Pons (tissue), 1 donor: ENCODE data around the gene B3GNT5.
A peak's percentile ranks its signal among the peaks of the same experiment; 100 is the strongest.

Experiments used
- DNase-seq: peaks from one replicate; pipeline ENCODE4 v3.0.0-alpha.2; 2016; ENCODE audit warnings: low spot score

B3GNT5 gene, protein sequence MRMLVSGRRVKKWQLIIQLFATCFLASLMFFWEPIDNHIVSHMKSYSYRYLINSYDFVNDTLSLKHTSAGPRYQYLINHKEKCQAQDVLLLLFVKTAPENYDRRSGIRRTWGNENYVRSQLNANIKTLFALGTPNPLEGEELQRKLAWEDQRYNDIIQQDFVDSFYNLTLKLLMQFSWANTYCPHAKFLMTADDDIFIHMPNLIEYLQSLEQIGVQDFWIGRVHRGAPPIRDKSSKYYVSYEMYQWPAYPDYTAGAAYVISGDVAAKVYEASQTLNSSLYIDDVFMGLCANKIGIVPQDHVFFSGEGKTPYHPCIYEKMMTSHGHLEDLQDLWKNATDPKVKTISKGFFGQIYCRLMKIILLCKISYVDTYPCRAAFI

DNA sequence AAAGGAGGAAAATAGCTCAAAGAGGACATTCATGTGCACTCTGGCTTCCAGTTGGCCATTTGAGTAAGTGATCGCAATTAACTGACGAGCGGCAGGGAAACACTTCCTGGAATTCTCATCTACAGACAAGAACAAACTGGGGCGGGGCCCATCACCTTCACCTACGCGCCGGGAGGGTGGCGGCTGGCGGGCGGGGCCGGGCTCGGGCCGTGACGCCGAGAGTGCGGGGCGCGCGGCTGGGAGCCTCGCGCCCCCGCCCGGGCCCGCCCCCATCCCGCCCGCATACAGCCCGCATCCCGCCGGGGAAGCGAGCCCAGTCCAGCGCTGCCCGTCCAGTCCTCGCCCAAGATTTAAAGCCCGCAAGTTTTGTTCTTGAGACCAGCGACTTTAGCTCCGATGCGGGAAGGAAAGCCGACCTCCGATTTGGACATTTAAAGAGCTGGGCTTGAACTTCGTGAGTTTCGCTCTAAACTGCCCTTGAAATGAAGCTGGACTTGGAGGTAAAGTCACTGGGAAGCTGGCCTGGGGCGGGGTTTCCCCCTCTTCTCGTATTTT is at the start of gene B3GNT5:
Gene B3GNT5 (plus strand): TSS at position 281 of the 555 bp plus-strand sequence. CDS start 16,546 bp downstream, outside the sequence.
- no peak for DNase-seq

DNA sequence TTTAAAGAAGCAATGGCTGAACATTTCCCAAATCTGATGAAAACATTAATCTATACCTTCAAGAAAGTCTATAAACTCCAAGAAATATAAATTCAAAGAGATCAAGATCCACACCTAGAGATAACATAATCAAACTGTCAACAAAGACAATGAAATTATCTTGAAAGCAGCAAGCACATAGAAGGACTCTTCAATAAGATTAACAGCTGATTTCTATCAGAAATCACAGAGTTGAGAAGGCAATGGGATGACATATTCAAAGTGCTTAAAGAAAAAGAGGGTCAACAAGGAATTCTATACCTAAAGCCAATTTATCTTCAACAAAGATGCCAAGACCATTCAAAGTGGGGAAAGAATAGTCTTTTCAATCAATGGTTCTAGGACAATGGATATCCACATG is 49.4 kb upstream of the B3GNT5 start:
- DNase-seq: no peak

DNA sequence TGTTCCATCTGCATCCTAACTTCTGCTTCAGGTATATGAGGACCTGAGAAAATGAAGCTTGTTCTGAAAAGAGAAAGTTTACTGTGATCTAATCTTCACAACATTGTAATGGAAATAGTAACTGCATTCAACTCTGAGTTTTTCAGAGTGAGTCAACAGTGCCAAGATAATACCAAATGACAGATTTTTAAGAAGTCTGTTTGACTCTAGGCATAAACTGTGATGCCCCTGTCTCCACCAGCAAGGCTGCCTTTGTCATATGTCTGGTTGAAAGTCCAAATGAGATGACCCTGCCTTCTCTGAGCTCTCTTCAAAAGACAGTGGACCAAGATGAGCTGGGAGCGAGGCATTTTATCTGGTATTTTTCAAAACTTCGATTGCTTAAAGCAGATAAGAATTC is 44.8 kb upstream of the B3GNT5 start:
- no peak for DNase-seq

DNA sequence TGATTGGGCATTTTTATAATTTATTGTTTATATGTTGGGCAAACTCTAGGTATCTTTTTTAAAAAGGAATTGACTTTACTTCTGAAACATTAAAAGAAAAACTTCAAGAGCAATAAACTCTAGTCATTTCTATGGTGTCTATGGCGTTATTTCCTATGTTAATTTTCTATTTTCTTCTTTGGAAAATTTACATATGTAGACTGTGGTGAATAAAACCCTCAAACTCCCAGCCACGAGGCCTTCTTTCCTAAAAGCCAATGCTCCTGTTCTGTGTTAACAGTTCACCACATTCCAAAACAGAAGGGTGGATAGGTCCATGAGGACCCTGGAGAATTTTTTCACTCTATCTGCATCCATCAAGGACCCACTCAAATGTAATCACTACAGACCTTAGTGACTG is 44.3 kb upstream of the B3GNT5 start:
- no peak for DNase-seq

DNA sequence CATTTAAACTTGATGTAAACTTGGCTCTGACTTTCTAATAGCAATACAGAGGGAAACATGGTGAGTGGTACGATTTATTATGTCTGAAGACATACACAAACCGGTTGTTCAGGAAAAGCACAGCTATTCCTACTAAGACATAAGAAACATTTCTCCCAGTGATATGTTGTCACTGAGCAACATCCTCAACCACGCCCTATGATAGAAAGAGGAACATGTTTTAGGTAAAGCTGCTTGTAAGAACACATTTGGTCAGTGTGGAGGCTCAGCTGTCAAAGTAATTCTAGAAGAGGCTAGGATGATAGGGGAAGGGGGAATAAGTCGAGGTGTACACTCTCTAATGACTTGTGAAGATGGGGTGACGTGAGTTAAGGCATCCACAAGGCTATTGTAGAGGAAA is 42.7 kb upstream of the B3GNT5 start:
- DNase-seq: peak; percentile 39

DNA sequence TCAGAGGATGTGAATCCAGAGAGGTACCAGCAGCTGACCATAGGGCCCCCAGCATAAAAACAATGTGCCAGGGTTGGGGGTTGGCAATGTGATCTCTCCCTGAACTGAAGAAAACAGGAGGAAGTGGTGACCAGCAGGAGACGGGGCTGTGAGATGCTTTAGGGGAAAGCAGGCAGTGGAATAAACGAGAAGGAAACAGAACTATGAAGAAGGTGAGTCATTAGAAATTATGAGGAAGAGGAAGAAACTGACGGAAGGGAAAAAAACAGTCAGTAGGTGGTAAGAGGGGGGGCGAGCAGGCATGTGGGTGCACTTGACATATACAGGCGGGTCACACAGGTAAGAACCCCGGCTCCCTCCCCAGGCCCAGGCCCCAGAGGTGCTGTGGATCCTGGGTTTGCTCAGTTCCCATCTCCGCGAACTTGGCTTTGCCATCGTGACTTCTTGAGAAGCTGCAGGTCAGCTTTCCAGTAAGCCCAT is 42.2 kb upstream of the B3GNT5 start:
- peak; percentile 78 for DNase-seq

DNA sequence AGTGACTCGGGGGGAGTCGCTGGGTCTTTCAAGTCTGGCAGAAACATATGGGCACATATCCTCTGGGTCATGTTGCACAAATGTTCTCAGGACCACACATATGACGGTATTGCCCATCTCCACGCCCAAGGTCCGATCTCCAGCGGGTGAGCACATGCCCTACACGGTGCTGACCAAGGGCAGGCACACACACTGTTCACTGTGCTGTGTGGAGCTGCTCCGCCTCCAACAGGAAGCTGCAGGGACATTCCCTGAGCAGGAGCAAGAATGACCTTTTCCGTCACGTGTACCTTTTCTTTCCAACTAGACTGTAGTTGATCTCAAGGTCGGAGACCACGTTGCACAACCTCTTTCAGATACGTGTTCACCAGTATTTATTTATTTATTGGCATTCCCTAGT is 41.7 kb upstream of the B3GNT5 start:
- DNase-seq: peak; percentile 30

DNA sequence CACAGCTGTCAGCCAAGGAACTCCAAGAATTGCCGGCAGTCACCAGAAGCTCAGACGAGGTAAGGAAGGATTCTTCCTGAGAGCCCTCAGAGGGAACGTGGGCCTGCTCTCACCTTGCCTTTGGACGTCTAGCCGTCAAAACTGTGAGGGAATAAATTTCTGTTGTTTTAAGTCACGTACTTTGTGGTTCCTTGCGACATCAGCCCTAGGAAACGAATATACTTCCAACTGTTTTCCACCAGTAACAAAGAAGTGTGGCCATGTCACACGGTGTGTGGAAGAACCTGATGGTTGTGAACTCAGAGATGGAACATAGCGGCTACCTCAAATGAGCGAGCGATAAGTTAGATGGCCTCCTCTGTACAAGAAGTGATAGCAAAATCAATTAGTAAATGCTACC is 41.0 kb upstream of the B3GNT5 start:
- no peak for DNase-seq

DNA sequence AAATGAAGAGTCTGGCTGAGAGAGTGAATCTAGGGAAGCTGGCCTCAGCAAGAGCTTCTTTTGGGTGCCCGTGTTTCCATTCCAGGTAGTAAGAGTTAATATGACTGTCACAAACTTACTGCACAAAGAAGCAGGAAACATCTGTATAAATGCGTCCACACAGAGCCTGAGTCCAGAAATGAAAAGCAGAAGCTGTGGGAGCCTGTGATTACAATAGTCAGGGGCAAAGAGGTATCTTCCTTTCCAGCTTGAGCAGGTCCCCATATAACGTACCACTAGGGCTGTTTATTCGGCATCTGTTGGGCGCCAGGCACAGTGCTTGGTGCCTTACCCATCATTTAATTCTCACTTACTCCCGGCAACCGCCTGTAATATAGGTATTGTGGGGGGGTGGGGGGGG is 40.5 kb upstream of the B3GNT5 start:
- DNase-seq: peak; percentile 85

DNA sequence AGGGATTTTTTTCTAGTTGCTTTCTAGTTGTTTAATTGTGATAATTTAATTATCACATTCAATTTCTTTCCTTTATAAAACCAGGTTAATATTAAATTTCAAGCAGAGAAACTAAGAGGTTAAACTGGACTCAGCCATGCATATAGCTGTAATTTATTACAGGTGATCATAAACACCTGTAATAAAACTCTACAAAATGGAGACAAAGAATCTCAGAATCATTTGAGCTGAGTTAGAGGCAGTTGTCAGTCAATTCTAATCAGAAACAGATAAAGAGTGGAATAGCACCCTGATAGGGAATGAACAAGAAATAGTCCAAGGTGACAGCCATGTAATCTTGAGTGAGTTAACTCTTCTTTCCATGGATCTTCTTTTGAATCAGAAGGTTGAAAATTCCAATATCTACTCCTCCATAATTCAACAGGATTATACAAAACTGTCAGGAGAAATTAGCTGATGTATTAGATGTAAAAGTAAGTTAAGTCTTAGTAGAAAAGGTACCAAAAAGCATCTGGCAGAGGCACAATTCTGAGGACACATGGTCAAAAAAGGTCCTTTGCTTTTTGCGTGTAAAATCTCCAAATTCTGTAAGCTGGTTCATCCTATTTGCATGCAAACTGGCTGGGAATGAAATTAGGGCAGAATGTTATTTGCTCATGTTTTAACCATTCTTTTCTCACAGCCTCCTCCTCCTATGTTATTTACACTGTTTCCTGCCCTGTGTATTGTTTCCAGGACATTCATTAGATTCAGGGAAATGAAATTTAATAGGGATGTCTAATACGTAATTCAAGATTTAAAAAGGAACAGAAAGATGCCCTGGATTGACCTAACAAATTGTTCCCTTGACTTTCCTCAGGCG is 39.4 kb upstream of the B3GNT5 start:
- DNase-seq: no peak

DNA sequence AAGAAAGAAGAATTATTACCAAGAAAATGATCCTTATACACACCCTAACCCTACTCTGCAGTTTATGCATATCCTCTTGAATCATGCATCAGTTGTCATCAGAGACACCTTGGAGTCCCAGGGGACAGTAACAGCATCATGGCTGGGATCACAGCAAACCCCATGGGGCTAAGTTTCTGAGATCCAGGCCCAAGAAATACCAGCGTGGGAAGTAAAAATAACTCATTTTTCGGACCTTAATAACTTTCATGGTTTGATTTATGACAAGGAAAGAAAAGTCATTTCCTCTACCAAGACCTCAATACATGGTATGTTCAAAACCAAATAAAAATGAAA is 38.8 kb upstream of the B3GNT5 start:
- no peak for DNase-seq

DNA sequence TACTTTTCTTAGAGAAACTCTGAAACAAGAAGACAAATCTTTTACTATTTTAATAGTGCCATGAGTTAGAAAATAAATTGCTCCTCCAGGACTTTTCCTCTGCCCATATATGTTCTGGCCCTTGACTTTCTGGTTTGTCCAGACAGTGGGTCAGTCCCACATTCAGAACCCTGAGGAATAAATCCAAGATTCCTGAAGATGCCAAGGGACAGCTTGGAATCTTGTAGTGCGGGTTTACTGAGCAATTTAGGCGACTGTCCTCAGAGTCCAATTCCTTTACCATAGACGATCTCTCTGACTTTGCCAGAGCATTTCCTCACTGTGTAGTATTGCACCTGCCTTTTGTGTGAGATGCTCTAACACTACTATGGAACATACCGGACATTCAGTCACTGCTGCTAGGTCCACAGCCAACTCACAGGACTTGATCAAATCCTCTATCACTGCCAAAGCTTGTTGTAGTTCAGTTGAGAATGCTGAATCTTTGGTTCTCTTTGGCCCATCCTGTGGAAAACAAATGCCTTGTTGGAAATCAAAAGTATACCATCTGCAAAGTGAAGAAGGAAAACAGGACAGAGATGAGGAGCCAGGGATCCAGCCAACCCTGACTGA is 37.4 kb upstream of the B3GNT5 start:
- DNase-seq: no peak

DNA sequence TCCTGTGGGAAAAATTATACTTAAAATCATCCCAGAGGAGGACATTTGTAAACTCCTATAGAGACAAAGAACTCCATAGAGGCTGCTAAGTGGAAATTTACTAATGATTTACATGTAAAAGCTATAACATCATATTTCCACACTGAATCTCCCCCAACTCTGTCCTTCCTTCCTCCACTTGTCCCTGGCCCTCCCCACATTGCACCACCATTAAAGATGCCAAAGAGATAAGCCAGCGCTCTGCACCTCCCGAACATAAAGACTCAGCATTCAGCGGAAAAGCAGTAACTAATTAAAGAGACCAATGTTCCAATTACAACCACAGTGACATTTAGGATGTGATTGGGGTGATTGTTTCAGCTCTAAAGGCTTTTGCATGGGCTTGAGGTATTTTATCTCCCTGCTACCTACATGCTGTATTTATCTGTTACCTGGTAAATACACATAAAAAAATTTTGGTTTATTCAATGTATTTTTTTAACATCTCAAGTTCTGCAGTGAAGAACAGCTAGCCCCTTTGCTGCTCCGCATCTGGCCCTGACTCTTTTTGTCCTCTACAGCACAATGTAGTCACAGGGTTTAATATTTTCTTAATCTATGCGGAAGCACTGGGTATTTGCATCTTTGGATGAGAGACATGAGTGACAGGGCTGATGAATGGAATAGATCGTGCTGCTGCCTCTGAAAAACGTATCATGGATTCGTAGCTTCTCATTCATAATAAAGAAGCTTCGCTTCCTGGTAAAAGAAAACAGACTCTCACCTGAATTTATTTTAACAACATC is 35.3 kb upstream of the B3GNT5 start:
- no peak for DNase-seq

DNA sequence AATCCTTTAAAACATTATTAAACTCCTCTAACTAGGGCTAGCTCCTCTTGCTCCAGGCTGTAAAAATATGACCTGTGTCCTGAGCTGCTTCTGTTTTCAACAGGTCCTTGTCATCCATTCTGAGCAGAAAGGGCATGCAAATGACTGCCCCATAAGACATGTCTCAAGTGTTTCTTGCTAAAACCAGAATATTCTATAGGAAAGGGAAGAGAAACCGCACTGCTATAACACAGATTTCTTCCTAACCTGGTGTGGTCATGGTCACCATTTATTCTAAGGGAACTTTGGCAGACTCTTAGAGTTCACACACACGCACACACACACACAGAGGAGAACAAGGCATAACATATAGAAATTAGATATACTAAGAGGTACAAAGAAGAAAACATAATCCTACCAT is 34.2 kb upstream of the B3GNT5 start:
- DNase-seq: peak; percentile 37

DNA sequence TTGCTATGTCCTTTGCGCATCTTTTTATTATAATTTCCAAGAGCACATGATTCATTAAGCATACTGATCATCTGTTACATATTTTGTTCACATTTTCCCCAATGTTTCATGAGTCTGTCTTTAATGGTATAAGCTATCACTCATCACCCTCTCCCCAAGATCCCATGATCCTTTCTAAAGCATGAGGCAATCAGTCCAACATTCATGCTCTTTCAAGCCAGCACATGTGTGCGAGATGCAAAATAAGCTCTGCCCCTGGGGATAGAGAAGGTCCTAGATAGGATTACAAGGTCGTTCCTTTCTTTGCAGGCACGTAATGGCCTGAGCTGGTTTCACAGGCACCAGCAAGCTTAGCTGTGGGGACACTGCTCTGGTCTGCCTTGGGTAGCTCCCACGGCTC is 32.2 kb upstream of the B3GNT5 start:
- DNase-seq: no peak

DNA sequence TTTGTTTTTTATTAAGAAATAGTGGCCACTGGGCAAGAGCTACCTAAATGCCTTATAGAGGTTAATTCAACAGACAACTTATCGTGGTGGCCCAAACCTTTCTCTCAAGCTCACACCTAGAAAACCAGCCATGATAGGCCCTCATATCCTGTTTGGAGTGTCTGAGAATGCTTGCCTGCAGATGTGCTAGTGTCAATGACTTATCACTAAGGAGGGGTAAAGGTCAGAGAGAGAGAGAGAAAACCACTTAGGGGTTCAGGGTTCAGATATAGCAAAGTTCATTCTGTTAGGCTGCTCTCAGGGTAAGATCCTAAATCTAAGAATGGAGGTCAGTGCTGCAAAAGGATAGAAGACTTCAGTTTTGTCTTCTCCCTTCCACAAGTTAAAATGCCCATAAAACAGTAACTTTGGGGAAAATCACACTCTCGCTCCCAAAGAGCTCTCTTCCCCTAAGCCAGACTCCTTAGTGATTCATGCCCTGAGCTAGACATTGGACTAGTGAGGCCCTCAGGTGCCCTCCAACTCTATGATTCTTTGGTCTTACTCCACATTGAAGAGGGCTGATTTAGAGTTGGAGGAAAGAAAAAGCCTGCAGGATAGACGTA is 30.3 kb upstream of the B3GNT5 start:
- no peak for DNase-seq

DNA sequence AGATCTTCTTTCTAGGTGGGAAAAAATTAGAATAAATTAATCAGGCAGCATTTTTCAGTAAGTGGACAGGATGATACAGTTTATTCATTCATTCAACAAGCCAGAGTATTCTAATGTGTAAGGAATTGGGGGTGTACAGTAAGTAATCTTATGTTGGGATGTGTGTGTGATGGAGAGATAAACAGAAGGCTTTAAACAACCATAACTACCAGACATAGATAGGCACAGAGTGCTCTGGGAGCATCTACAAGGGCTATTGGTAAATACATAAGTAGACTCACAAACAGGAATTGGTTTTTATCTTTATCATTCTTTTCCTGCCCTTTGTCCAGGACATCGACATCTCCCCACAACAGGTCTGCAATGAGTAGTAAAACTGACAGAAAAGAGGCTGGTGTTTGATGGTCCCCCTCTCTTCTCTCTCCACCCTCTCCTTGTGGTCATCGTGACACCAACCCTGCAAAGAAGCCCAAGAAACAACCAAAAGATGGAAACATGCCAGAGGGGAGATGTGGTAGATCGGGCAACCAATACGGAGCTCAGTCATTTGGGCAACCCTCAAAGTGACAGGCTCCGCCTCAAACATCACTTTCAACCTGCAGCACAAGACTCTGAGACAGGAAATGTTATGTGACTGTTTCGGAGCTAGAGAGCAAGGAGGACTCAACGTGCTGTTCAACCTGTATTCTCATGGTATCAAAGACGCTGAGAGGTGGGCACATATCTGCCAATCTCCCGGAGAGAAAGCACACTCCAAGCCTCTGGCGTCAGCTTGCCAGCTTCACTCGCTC is 28.7 kb upstream of the B3GNT5 start:
- no peak for DNase-seq

DNA sequence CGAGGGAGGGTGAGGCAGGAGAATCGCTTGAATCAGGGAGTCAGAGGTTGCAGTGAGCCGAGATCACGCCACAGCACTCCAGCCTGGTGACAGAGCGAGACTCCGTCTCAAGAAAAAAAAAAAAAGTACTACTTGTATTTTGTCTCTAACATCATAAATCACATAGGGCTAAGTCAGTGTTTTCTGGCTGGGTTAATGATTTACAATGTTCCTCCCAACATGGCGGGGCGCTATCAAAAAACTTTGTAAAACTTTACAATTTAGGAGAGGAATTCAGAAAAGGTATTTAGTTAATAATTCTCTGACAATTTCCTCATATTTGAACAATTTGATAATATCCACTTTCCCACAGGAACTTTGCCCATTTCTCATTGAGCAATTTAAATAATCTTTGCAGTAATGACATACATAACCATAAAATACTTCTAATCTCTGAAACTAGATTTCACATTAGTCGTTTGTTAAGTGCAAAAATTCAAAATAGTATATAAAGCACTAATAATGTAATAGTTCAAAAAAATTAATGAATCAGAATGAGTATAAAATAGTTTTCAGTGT is 26.6 kb upstream of the B3GNT5 start:
- DNase-seq: no peak

DNA sequence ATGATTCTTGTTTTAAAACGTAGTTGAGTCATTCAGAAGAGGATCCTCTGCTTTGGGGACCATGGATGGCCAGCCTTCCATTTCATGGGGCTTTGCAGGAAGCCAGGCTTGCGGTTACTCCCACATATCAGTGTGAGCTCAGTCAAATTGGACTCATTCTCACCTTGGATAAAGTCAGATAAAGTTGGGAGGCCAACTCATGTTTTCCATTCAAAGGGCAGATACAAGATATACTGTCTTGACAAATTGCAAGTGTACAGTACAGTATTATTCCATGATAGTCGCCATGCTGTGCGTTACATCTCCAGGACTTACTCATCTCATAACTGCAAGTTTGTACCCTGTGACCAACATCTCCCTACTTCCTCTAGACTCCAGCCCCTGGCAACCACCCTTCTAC is 25.5 kb upstream of the B3GNT5 start:
- no peak for DNase-seq

DNA sequence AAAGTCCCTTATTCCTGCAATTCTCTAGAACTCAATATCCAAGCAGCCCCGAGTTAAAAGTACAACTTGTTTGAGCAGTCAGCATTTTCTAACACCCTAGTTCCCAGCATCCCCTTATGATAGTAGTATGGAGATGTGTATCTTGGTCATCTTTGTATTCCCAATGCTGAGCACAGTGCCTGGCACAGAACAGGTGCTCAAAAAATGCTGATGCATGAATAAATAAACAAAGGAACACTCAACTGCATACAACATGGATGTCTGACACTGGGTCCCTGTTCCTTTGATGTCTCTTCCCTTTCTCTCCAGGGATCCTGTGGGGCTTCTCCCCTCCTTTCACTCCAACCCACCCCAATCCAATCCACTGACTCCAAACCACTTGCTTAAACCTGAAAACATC is 23.9 kb upstream of the B3GNT5 start:
- no peak for DNase-seq
